Liver (tissue), 9 donors: ENCODE data around the gene SLC5A6. TPM values are rescaled to one million over a fixed set of nuclear protein-coding genes. Genes with fewer than 3 reads are reported as not detected.

ENCODE experiments used
- DNase-seq: peaks from one replicate; pipeline ENCODE4 v3.0.0-alpha.2; 2017; ENCODE audit warnings: low spot score
- H3K27ac ChIP-seq, 2 donors: one replicate each; pipeline ENCODE4 v1.7.0; 2013; ENCODE audit warnings: inconsistent platforms in 2 of 2, low read length in 2 of 2, control low read depth in 1 of 2, low read depth in 1 of 2, mild to moderate bottlenecking in 1 of 2
- H3K27me3 ChIP-seq, 4 donors: one replicate each; pipeline versions ENCODE4 v1.6.1 to v1.7.0; 2013; ENCODE audit warnings: low read length in 3 of 4, inconsistent platforms in 1 of 4, mild to moderate bottlenecking in 1 of 4, moderate library complexity in 1 of 4; ENCODE audit not compliant: control insufficient read depth in 4 of 4, insufficient read depth in 4 of 4
- H3K36me3 ChIP-seq, 4 donors: one replicate each; pipeline versions ENCODE4 v1.6.1 to v1.7.0; 2013; ENCODE audit warnings: low read length in 3 of 4, mild to moderate bottlenecking in 3 of 4, low read depth in 1 of 4, moderate library complexity in 1 of 4; ENCODE audit not compliant: control insufficient read depth in 4 of 4, insufficient read depth in 3 of 4
- H3K4me1 ChIP-seq, 4 donors: one replicate each; pipeline versions ENCODE4 v1.6.1 to v1.7.0; 2013; ENCODE audit warnings: low read length in 3 of 4, mild to moderate bottlenecking in 3 of 4, moderate library complexity in 1 of 4; ENCODE audit not compliant: control insufficient read depth in 4 of 4, insufficient read depth in 4 of 4
- H3K4me3 ChIP-seq, 3 donors: one replicate each; pipeline versions ENCODE4 v1.6.1 to v1.7.0; 2013; ENCODE audit warnings: low read length in 3 of 3, control low read depth in 1 of 3, low read depth in 1 of 3, mild to moderate bottlenecking in 1 of 3
- H3K9ac ChIP-seq, 2 donors: one replicate each; pipeline ENCODE4 v1.7.0; 2013; ENCODE audit warnings: low read length in 2 of 2, mild to moderate bottlenecking in 2 of 2, moderate library complexity in 2 of 2, control low read depth in 1 of 2, low read depth in 1 of 2
- H3K9me3 ChIP-seq, 4 donors: one replicate each; pipeline versions ENCODE4 v1.6.1 to v1.7.0; 2013; ENCODE audit warnings: low read length in 3 of 4; ENCODE audit not compliant: control insufficient read depth in 4 of 4
- ATF3 ChIP-seq: IDR thresholded peaks from 2 replicates; pipeline ENCODE4 v1.6.1; 2016; ENCODE audit warnings: antibody characterized with exemption
- CTCF ChIP-seq: fragments of 150-350 bp; IDR thresholded peaks from 2 replicates; pipeline ENCODE4 v1.5.1; 2017; ENCODE audit warnings: improper control_type of control experiment, low read depth, low read length; ENCODE audit not compliant: missing input control
- EGR1 ChIP-seq, 2 donors: IDR thresholded peaks; 2 replicates each; pipeline ENCODE4 v1.6.1; 2016 to 2018; ENCODE audit warnings: antibody characterized with exemption in 2 of 2, low read depth in 2 of 2
- FOXA1 ChIP-seq: IDR thresholded peaks from 2 replicates; pipeline ENCODE4 v1.6.1; 2016; ENCODE audit warnings: antibody characterized with exemption
- FOXA2 ChIP-seq: IDR thresholded peaks from 2 replicates; pipeline ENCODE4 v1.6.1; 2016; ENCODE audit warnings: antibody characterized with exemption
- GABPA ChIP-seq, 2 donors: IDR thresholded peaks in 1 of 2; conservative IDR thresholded peaks in 1 of 2; 2 replicates each; pipeline ENCODE4 v1.6.1; 2016; ENCODE audit warnings: antibody characterized with exemption in 2 of 2, mild to moderate bottlenecking in 1 of 2, moderate library complexity in 1 of 2
- HNF4A ChIP-seq, 2 donors: conservative IDR thresholded peaks; 2 replicates each; pipeline ENCODE4 v1.6.1; 2016; ENCODE audit warnings: antibody characterized with exemption in 2 of 2, mild to moderate bottlenecking in 2 of 2
- HNF4G ChIP-seq: IDR thresholded peaks from 2 replicates; pipeline ENCODE4 v1.6.1; 2016; ENCODE audit warnings: antibody characterized with exemption
- JUND ChIP-seq, 2 donors: IDR thresholded peaks; 2 replicates each; pipeline ENCODE4 v1.6.1; 2016; ENCODE audit warnings: antibody characterized with exemption in 2 of 2
- MAX ChIP-seq: IDR thresholded peaks from 2 replicates; pipeline ENCODE4 v1.6.1; 2016; ENCODE audit warnings: antibody characterized with exemption
- NR2F2 ChIP-seq: IDR thresholded peaks from 2 replicates; pipeline ENCODE4 v1.6.1; 2016; ENCODE audit warnings: antibody characterized with exemption
- RAD21 ChIP-seq, 2 donors: IDR thresholded peaks; 2 replicates each; pipeline ENCODE4 v1.6.1; 2016; ENCODE audit warnings: antibody characterized with exemption in 2 of 2, mild to moderate bottlenecking in 2 of 2
- RXRA ChIP-seq, 2 donors: IDR thresholded peaks; 2 replicates each; pipeline ENCODE4 v1.6.1; 2017 to 2018; ENCODE audit warnings: antibody characterized with exemption in 2 of 2, mild to moderate bottlenecking in 1 of 2
- SP1 ChIP-seq: IDR thresholded peaks from 2 replicates; pipeline ENCODE4 v1.6.1; 2018; ENCODE audit warnings: antibody characterized with exemption, mild to moderate bottlenecking
- TAF1 ChIP-seq: conservative IDR thresholded peaks from 2 replicates; pipeline ENCODE4 v1.6.1; 2016; ENCODE audit warnings: antibody characterized with exemption, mild to moderate bottlenecking
- YY1 ChIP-seq: IDR thresholded peaks from 2 replicates; pipeline ENCODE4 v1.6.1; 2016; ENCODE audit warnings: antibody characterized with exemption, mild to moderate bottlenecking
- ZBTB33 ChIP-seq: IDR thresholded peaks from 2 replicates; pipeline ENCODE4 v1.6.1; 2016; ENCODE audit warnings: antibody characterized with exemption
- WGBS: extraction: QIAGEN DNeasy Blood & Tissue Kit; methylation state at CpG from one replicate; pipeline ENCODE4 v1.1.7; 2013; 5-methylcytosine and 5-hydroxymethylcytosine counted together
- polyA plus RNA-seq, 2 donors: library from polyadenylated mRNA; stranded (reverse) in 1 of 2; unstranded in 1 of 2; fragments of 200-250 nt in 1 of 2; fragments of >200 nt in 1 of 2; fragmentation: Nextera tagmentation in 1 of 2; extraction: Ambion mirVana in 1 of 2; gene quantifications; one replicate each; pipeline versions ENCODE4 v1.2.1 to v1.2.3, GENCODE V29; 2013 to 2015
- total RNA-seq, 2 donors: library from RNA; depleted of rRNA; stranded (reverse); fragments of >200 nt; gene quantifications; one replicate each; pipeline ENCODE4 v1.2.3, GENCODE V29; 2014
- TF ChIP-seq, protein P1 (sequence below): IDR thresholded peaks from 2 replicates; pipeline ENCODE4 v1.6.1; 2016; ENCODE audit warnings: antibody characterized with exemption, mild to moderate bottlenecking
- donor health status: healthy.
- donor health status: healthy.
- donor health status: healthy.
- donor health status: healthy.
- donor health status: healthy.

The SLC5A6 gene
- total and polyA plus RNA-seq, 4 donors, result 12.5 to 217 (median 73.0) TPM

GRCh38 chr2:27222407-27222806 lies 10.3 kb upstream of the SLC5A6 start:
- DNase-seq, result no peak
- Histone ChIP-seq H3K27me3 (no peaks in the 10 kb centered on the region), H3K36me3 (peaks cover 18 to 61% (median 52%) of the 10 kb centered on the region in 4 donors), H3K4me3 (no peak overlapping the region), H3K9me3 (no peaks in the 10 kb centered on the region), H3K9ac (no peak overlapping the region), H3K27ac (no peak overlapping the region), H3K4me1 (peaks cover 0 to 10% (median 2%) of the 10 kb centered on the region in 4 donors)
- TF ChIP-seq TAF1 (no peak), HNF4A (conservative IDR thresholded peaks at IDR 0.05) (no peak), RAD21 (IDR thresholded peaks at IDR 0.05) (no peak), MAX (no peak), FOXA2 (no peak), ATF3 (no peak), GABPA (IDR thresholded peaks at IDR 0.05 in 1 of 2, conservative IDR thresholded peaks at IDR 0.05 in 1 of 2) (no peak), YY1 (no peak), HNF4G (no peak), EGR1 (IDR thresholded peaks at IDR 0.05; ENCODE audit: low read depth in 2 of 2) (no peak), JUND (IDR thresholded peaks at IDR 0.05) (no peak), ZBTB33 (no peak), FOXA1 (no peak), RXRA (IDR thresholded peaks at IDR 0.05) (no peak), SP1 (no peak)
- TF ChIP-seq, protein P1, sequence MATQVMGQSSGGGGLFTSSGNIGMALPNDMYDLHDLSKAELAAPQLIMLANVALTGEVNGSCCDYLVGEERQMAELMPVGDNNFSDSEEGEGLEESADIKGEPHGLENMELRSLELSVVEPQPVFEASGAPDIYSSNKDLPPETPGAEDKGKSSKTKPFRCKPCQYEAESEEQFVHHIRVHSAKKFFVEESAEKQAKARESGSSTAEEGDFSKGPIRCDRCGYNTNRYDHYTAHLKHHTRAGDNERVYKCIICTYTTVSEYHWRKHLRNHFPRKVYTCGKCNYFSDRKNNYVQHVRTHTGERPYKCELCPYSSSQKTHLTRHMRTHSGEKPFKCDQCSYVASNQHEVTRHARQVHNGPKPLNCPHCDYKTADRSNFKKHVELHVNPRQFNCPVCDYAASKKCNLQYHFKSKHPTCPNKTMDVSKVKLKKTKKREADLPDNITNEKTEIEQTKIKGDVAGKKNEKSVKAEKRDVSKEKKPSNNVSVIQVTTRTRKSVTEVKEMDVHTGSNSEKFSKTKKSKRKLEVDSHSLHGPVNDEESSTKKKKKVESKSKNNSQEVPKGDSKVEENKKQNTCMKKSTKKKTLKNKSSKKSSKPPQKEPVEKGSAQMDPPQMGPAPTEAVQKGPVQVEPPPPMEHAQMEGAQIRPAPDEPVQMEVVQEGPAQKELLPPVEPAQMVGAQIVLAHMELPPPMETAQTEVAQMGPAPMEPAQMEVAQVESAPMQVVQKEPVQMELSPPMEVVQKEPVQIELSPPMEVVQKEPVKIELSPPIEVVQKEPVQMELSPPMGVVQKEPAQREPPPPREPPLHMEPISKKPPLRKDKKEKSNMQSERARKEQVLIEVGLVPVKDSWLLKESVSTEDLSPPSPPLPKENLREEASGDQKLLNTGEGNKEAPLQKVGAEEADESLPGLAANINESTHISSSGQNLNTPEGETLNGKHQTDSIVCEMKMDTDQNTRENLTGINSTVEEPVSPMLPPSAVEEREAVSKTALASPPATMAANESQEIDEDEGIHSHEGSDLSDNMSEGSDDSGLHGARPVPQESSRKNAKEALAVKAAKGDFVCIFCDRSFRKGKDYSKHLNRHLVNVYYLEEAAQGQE, result no peak
- 98% methylated on average over 5 of the region's 5 CpGs for WGBS

DNA sequence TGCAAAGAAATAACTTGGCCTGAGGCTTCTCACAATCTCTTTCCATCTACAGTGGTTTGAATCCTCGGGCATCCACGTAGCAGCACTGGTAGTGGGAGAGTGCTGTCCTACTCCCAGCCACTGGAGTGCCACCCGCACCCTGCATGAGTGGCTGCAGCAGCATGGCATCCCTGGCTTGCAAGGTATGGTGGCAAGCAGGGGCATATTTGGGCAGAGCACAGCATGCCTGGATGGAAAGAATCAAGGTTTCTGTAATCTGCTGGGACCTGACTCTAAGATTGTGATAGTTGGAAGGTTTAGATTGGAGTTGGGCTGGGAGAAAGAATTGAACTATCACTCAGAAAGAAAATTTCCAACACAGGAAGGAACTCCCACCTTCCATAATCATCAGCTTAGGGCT lies 9.1 kb upstream of the SLC5A6 start:
- H3K4me1 ChIP-seq, result peaks cover 0 to 15% (median 5%) of the 10 kb centered on the region in 4 donors
- 96% methylated on average over 3 of the region's 3 CpGs for WGBS
- H3K36me3 ChIP-seq, result peaks cover 16 to 48% (median 40%) of the 10 kb centered on the region in 4 donors
- H3K9me3 ChIP-seq, result no peaks in the 10 kb centered on the region
- no peak overlapping the region for H3K4me3 ChIP-seq
- H3K27ac ChIP-seq, result no peak overlapping the region
- H3K27me3 ChIP-seq, result no peaks in the 10 kb centered on the region
- DNase-seq, result no peak
- no peak overlapping the region for H3K9ac ChIP-seq
- TF ChIP-seq HNF4A (conservative IDR thresholded peaks at IDR 0.05) (no peak), HNF4G (no peak), TAF1 (no peak), EGR1 (IDR thresholded peaks at IDR 0.05; ENCODE audit: low read depth in 2 of 2) (no peak), RXRA (IDR thresholded peaks at IDR 0.05) (no peak), JUND (IDR thresholded peaks at IDR 0.05) (no peak), FOXA1 (no peak), FOXA2 (no peak), CTCF (no peak), SP1 (no peak), NR2F2 (no peak), RAD21 (IDR thresholded peaks at IDR 0.05) (no peak), YY1 (no peak), ZBTB33 (no peak), GABPA (IDR thresholded peaks at IDR 0.05 in 1 of 2, conservative IDR thresholded peaks at IDR 0.05 in 1 of 2) (no peak)
- TF ChIP-seq, protein P1, result no peak
